Activated CD4-positive, alpha-beta T cell treated with anti-CD3 and anti-CD28 coated beads, Interleukin-10, Interleukin-2, amounts not matched to agents 100 ng/mL and 50 ng/mL, durations not matched to agents 16 hours and 8 hours (primary cell): ENCODE results near the gene LRTM1.

ENCODE experiments used
- DNase-seq: peaks from one replicate; pipeline ENCODE4 v3.0.0-alpha.2; 2020

The LRTM1 gene

GRCh38 chr3:54939557-54940300 lies 11.9 kb upstream of the LRTM1 start:
- no peak for DNase-seq

- no peak for DNase-seq
These were observed 8.7 kb upstream of the LRTM1 start for GRCh38 chr3:54936561-54936960.

GRCh38 chr3:54935869-54936268 lies 8.0 kb upstream of the LRTM1 start:
- no peak for DNase-seq

- no peak for DNase-seq
These were observed 4.7 kb upstream of the LRTM1 start for GRCh38 chr3:54932606-54933005.

GRCh38 chr3:54931182-54931581 lies 3.3 kb upstream of the LRTM1 start:
- no peak for DNase-seq

- DNase-seq = no peak
These were observed 9.3 kb downstream of the LRTM1 start for GRCh38 chr3:54918516-54918915.

- DNase-seq = no peak
These were observed 10.0 kb downstream of the LRTM1 start for GRCh38 chr3:54917862-54918261.

GRCh38 chr3:54917174-54917573 lies 10.7 kb downstream of the LRTM1 start:
- DNase-seq = no peak

GRCh38 chr3:54916732-54917131 lies 11.1 kb downstream of the LRTM1 start:
- no peak for DNase-seq

- DNase-seq = no peak
These were observed 11.9 kb downstream of the LRTM1 start for GRCh38 chr3:54915976-54916375.

GRCh38 chr3:54915181-54915580 lies 12.7 kb downstream of the LRTM1 start:
- no peak for DNase-seq

- DNase-seq = no peak
These were observed 13.7 kb downstream of the LRTM1 start for GRCh38 chr3:54914180-54914579.

GRCh38 chr3:54909191-54909590 lies 18.7 kb downstream of the LRTM1 start:
- no peak for DNase-seq

GRCh38 chr3:54906763-54907162 lies 21.1 kb downstream of the LRTM1 start:
- no peak for DNase-seq

- DNase-seq = no peak
These were observed 21.9 kb downstream of the LRTM1 start for GRCh38 chr3:54905920-54906319.

GRCh38 chr3:54905261-54905888 lies 22.5 kb downstream of the LRTM1 start:
- DNase-seq = no peak

GRCh38 chr3:54901906-54902685 lies 25.8 kb downstream of the LRTM1 start:
- no peak for DNase-seq

GRCh38 chr3:54900838-54901591 lies 26.8 kb downstream of the LRTM1 start:
- no peak for DNase-seq

- no peak for DNase-seq
These were observed 28.6 kb downstream of the LRTM1 start for GRCh38 chr3:54899273-54899672.

GRCh38 chr3:54897028-54897711 lies 30.7 kb downstream of the LRTM1 start:
- no peak for DNase-seq

- no peak for DNase-seq
These were observed 32.2 kb downstream of the LRTM1 start for GRCh38 chr3:54895613-54896012.

GRCh38 chr3:54892168-54892567 lies 35.7 kb downstream of the LRTM1 start:
- DNase-seq = no peak

GRCh38 chr3:54891540-54891897 lies 36.3 kb downstream of the LRTM1 start:
- DNase-seq = no peak
